Skin of body (tissue), 3 donors: ENCODE results near the gene AMIGO3. TPM values are rescaled to one million over a fixed set of nuclear protein-coding genes. Genes with fewer than 3 reads are reported as not detected.

ENCODE experiments used
- DNase-seq: peaks from one replicate; lab custom pipeline; 2025; lab: John Stamatoyannopoulos, UW
- small RNA-seq: library from RNA; depleted of rRNA; stranded (forward); fragments of <200 nt; gene quantifications from one replicate; pipeline ENCODE3, GENCODE V24; 2014; ENCODE audit warnings: low replicate concordance
- total RNA-seq: library from RNA; depleted of rRNA; stranded (reverse); fragments of >200 nt; gene quantifications from one replicate; pipeline ENCODE4 v1.2.3, GENCODE V29; 2014

The AMIGO3 gene
- total RNA-seq, 1 donor from 2014 or later, result 0.10 TPM

DNA sequence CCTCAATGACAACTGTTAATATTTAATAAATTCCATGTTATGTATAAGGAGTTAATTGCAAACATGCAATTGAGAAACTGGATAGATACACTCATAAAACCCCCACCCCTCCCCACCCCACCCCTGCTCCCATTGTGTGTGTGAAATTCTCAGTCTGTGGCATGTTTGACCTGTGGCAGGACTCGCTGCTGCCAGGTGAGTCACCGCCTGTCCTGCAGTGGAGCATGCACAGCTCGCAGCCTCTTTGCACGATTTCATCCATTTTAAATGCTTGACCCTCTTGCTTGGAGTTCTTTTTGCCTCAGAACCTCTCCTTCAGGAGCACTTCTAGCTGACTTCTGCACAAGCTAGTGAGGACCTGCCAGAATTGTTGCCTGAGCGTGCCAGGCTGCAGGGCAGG, 50.6 kb downstream of the AMIGO3 start:
- no peak for DNase-seq

DNA sequence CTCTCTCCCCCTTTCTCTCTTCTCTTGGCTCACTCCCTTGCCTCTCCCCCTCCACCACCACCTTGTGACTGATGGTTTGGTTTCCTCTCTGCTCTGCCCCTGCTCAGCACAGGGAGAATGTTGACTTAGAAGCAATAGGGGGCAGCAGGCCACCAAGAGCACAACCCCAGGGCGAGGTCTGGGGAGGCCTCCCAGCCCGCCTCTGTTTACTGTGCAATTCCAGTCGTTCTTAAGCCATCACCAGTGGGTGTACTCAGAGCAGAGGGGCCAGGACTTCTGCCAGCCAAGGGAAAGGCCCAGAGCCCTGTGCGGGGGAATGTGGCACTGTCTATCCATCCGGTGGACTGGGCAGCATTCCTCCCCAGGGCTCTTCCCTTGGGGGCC, 51.1 kb downstream of the AMIGO3 start:
- DNase-seq, result no peak

DNA sequence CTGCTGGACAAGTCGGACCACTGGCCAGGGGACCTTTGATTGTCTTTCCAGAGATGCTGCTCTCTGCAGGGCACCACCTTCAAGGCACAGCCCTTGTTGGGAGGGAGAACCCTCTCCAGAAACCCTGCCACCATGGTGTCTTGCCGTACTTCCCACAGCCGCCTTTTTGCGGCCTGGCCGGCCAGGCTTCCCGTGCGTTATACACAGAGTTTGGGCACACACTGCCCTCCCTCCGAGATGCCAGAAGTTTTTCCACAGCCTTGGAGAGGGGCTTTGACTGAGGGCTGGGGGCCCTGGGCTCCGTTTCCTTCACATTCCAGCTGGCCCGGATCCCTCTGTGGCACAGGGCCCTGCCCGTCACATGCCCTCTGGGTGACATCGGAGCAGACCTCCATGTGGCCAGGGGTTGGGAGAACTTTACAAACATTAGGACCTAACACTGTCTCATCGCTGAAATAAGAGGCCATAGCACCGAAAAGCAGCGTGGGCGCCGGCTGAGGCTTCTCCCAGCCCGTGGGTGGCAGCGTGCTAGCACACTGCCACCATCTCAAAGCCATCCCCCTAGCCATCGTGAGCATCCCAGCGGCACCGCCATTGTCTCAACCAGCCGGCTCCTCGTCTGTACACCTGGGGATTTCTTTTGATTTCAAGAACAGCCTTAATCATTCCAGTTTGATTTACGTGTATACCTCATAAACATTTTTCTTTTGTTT, 51.6 kb downstream of the AMIGO3 start:
- no peak for DNase-seq

Small RNAs within 50 kb of the gene (small RNA-seq; reads per million reads assigned to genes)
- not detected for gene AMIGO3
- gene COX6CP14, result not detected

Other genes with a start within 250 kb of the AMIGO3 start
- 32.9 TPM for gene DAG1, start 249.4 kb downstream of the AMIGO3 start, total RNA-seq
- 0.39 TPM for gene BSN, start 165.2 kb downstream of the AMIGO3 start, total RNA-seq
- 41.8 TPM for gene APEH, start 45.3 kb downstream of the AMIGO3 start, total RNA-seq
- gene MST1, start 30.2 kb downstream of the AMIGO3 start, total RNA-seq, result 8.6 TPM
- gene RNF123, start 30.1 kb downstream of the AMIGO3 start, total RNA-seq, result 18.6 TPM
- 9.5 TPM for gene GMPPB, start 4.3 kb upstream of the AMIGO3 start, total RNA-seq
- gene IP6K1, start 66.9 kb upstream of the AMIGO3 start, total RNA-seq, result 27.5 TPM
- gene CDHR4, start 80.2 kb upstream of the AMIGO3 start, total RNA-seq, result not detected
- gene INKA1, start 83.6 kb upstream of the AMIGO3 start, total RNA-seq, result 6.6 TPM
- gene UBA7, start 94.3 kb upstream of the AMIGO3 start, total RNA-seq, result 16.3 TPM
- 2.8 TPM for gene TRAIP, start 136.9 kb upstream of the AMIGO3 start, total RNA-seq
- gene CAMKV, start 150.2 kb upstream of the AMIGO3 start, total RNA-seq, result 0.89 TPM
- gene MST1R, start 184.2 kb upstream of the AMIGO3 start, total RNA-seq, result 6.3 TPM
- gene MON1A, start 210.1 kb upstream of the AMIGO3 start, total RNA-seq, result 3.1 TPM
- gene RBM6, start 220.5 kb upstream of the AMIGO3 start, total RNA-seq, result 110 TPM